NCI-H128 (cell line): ENCODE data around the gene RAD9B.
"Not testable (repeated sequence)": the region's sequence is repeated elsewhere in the genome, so short reads cannot be mapped to it uniquely, and the experiment has no call there.

Experiments
- DNase-seq: peaks from one replicate; lab custom pipeline; 2025; ENCODE audit not compliant: unreplicated experiment; lab: John Stamatoyannopoulos, UW

The RAD9B gene

DNA sequence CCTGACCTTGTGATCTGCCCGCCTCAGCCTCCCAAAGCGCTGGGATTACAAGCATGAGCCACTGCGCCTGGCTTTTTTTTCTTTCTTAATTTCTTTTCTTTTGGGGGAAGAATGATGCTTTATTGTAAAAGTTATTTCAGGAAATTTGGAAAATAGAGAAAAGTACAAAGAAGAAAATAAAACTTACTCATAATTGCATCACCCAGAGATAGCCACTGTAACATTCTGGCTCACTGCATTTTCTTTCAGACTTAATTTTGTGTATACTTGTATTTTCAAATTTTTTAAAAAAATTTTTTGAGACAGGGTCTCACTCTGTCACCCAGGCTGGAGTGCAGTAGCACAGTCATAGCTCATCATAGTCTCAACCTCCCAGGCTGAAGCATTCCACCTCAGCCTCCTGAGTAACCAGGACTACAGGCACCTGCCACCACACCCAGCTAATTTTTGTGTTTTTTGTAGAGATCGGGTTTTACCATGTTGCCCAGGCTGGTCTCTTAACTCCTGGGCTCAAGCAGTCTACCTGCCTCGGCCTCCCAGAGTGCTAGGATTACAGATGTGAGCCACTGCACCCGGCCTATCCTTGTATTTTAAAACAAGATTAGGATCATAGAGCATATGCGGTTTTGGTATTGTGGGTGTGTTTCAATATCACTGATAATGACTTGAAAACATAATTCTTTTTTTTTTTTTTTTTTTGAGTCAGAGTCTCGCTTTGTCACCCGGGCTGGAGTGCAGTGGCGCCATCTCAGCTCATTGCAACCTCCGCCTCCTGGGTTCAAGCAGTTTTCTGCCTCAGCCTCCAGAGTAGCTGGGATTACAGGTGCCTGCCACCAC is 19.0 kb downstream of the RAD9B start:
- DNase-seq, result not testable (repeated sequence)

GRCh38 chr12:110528277-110528839 is 26.2 kb downstream of the RAD9B start:
- no peak for DNase-seq

GRCh38 chr12:110530511-110530910 is 28.4 kb downstream of the RAD9B start:
- no peak for DNase-seq

DNA sequence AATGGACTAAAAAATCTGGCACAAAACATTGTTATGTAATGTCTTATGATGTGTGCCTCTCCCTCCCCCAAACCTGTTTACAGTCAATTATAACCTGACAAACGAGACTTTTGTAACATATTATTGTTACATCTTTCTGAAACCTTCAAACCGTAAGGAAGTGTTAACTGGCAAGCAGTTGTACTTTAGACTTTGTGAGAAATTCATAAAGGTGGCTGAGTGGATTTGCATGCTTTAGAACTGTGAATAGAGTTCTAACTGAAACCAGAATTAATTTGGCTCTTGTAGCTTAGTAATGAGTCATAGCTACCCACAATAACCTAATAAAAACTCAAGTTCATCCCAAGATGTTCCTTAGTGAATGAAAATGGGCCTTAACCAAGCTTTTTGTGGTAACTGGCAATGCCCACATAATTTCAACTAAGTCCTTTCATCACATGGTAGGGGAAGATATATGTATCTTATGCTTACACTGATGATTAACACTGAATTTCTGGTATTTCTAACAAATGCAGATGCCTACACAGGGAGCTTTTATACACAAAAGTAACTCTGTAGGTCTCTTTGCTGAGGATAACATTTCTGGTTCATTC is 29.7 kb downstream of the RAD9B start:
- DNase-seq, result no peak

- no peak for DNase-seq
Observed at GRCh38 chr12:110532644-110533043, 30.5 kb downstream of the RAD9B start.

- DNase-seq, result no peak
Observed at GRCh38 chr12:110533607-110534006, 31.5 kb downstream of the RAD9B start.

DNA sequence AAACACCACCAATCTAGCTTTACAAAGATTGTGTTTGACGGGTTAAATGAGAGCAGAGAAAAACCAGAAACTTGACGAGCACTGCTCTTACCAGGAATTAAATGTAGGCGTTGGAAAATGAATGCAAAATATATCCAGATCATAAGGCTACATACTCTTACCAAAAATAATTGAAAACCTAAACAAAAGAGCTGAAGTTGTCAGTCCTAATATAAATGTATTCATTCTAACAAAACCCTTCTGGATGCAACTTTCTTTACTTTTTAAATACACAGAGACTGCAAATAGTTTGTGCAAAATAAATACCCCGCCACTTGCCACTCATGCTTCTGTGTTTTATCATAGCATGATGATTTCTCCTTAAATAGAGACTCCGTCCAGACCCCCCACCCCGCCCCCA is 32.7 kb downstream of the RAD9B start:
- DNase-seq, result no peak

GRCh38 chr12:110536834-110537604 is 34.9 kb downstream of the RAD9B start:
- no peak for DNase-seq

GRCh38 chr12:110537605-110538409 is 35.7 kb downstream of the RAD9B start:
- DNase-seq, result no peak

- DNase-seq, result no peak
Observed at GRCh38 chr12:110538869-110539622, 36.9 kb downstream of the RAD9B start.

DNA sequence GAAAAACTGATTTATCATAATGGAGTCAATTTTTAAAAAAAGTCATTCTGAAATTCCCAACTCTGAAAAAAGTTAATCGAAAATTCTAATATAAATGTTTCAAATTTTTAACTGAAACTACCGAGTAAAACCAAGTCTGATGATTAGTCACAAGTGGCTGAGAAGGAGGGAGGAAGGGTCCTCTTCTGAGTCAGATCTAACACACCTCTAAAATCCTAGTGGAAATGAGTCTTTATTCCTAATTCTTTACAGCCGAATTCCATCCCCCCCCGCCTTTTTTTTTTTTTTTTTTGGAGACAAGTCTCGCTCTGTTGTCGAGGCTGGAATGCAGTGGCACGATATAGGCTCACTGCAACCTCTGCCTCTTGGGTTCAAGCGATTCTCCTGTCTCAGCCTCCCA is 37.9 kb downstream of the RAD9B start:
- DNase-seq, result no peak

- DNase-seq, result no peak
Observed at GRCh38 chr12:110543252-110543959, 41.3 kb downstream of the RAD9B start.

DNA sequence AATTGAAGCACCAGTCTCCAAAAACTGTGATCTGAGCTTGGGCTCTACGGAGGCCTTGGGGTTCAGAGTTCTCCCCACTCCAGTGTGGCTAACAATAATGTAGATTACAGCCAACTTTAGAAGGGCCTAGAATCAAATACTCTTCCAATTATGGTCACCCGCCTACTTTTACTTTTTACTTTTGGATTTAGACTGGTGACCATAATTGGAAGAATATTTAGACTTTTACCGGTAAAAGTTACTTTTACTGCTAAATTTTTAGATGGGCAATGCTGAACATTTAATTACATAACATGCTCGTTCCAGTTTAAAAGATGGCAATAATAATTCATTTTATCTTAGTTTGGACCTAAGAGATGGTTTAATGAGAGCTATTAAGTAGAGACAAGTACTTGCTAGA is 41.8 kb downstream of the RAD9B start:
- no peak for DNase-seq

DNA sequence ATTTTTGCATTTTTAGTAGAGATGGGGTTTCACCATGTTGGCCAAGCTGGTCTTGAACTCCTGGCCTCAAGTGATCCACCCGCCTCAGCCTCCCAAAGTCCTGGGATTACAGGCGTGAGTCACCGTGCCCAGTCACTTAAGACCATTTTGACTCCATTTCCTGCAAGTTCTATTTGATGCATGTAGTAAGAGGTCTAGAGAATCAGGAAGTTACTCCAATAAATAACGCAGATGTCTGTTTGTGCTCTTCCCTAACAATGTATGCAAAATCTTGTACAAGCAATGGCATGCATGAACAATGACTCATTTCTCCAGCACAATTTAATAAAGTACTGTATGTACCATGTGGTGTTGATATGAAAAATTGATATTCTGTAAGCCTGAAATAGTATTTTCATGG is 43.1 kb downstream of the RAD9B start:
- DNase-seq, result not testable (repeated sequence)

DNA sequence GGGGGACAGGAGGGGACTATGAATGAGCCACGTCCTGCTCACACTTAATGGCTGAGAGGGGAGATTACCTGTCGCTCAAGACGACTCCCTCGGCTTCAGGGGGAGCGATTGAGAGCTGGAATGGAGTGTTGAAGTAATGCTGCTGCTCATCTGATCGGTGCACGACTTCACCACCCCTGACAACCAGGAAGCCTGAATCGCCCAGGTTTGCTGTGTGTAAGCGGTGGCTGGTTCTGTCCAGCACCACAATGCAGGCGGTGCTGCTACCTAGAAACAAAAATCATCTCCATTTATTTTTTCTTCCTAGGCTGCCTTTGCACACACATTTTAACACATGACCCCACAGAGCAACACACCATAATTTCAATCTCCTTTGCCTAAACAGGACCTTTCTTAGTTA is 43.7 kb downstream of the RAD9B start:
- DNase-seq, result no peak

GRCh38 chr12:110546339-110546738 is 44.2 kb downstream of the RAD9B start:
- DNase-seq, result no peak

DNA sequence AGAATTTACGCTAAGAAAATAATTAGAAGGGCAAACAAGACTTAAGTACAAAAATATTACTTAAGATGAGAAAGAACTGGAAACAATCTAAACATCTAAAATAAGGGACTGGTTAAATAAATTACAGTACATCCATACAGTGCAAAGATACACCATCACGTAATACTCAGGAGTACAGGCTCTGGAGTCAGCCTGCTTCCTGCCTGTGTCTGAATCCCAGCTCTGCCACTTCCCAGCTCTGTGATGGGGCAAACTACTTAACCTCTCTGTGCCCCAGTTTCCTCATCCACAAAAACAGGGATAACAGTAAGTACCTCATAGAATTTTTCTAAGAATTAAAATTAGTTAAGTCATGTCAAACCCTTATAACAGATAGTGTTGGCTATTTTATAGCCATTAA is 45.0 kb downstream of the RAD9B start:
- no peak for DNase-seq

DNA sequence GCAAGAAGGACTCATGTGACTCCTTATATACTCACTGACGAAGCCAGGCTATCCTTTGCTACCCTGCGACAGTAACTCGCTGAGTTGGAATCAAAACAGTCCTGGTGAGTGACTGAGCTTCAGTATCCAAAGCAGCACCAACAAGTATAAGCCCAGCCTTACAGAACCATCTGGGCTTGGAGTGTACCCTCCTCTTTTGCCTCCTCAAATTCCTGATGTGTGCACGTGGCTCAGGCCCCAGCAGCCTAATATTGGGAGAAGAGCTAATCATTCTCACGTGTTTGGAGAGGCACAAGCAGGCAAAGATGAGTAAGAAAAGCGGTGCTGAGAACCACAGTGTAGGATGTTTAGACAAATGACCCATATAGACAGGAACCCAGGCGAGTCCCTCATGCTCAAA is 46.5 kb downstream of the RAD9B start:
- DNase-seq, result no peak

DNA sequence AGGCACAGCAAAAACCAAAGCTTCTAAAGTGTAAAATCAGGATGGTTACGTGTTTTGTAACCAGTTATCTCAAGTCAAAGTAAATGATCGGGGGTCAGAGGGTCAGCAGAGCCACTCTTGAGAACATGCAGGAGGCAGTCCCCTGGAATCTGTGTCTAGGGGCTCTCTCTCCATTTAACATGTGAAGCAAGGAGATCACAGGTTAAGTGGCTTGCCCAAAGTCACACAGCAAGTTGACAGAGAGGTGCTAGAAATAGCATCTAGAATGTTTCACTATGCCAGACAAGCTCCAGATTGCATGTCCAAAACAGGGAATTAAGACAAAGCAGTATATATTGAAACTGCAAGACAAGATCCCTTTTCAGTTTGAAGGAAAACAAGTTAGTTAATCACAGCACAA is 47.6 kb downstream of the RAD9B start:
- no peak for DNase-seq
